ENCODE results near the gene HSDL2. TPM values are rescaled to one million over a fixed set of nuclear protein-coding genes. Genes with fewer than 3 reads are reported as not detected.
"Not testable (repeated sequence)": the region's sequence is repeated elsewhere in the genome, so short reads cannot be mapped to it uniquely, and the experiment has no call there.

The HSDL2 gene
- total RNA-seq, 1 donor from 2014 or later, result 21.1 TPM

DNA sequence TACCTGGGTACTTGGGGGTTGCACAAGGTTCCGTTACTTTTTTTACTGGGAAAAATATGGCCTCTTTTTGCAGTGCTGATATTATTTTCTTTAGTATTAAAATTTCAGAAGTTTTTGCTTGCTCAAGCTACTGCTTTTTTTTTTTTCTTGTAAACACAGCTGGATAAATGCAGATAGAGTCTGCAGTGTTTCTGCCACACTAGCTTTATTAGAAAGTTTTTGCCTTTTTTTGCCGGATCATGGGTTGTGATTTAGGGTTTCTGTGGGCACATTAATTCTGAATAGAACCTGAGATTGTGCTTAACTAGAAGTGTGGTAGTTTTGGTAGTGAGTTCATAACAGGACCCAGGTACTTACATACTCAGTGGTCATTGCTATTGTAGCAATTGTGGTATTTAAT is 126.7 kb downstream of the HSDL2 start:
- Histone ChIP-seq H3K36me3 (ENCODE audit: insufficient read depth, low read length) (no peaks in the 10 kb centered on the region), H3K27ac (ENCODE audit: low read depth, low read length) (no peak overlapping the region), H3K79me2 (ENCODE audit: insufficient read depth, low read length) (peaks cover 6% of the 10 kb centered on the region), H3K9me3 (ENCODE audit: insufficient read depth, low read depth, low read length) (no peaks in the 10 kb centered on the region), H3K4me1 (ENCODE audit: insufficient read depth, low read length) (no peaks in the 10 kb centered on the region), H2AFZ (ENCODE audit: low read depth, low read length) (no peak overlapping the region), H3K4me2 (ENCODE audit: low read length) (no peak overlapping the region), H4K20me1 (ENCODE audit: insufficient read depth, low read length) (peaks cover 14% of the 10 kb centered on the region), H3K4me3 (ENCODE audit: insufficient read depth, low read depth, low read length) (no peak overlapping the region), H3K27me3 (ENCODE audit: insufficient read depth, low read length) (no peaks in the 10 kb centered on the region), H3K9ac (ENCODE audit: low read length) (no peak overlapping the region)
- no peak overlapping the region for H3K27ac Mint-ChIP-seq (ENCODE audit: unreplicated experiment)
- no peak overlapping the region for H3K4me3 Mint-ChIP-seq (ENCODE audit: unreplicated experiment)
- no peaks in the 10 kb centered on the region for H3K36me3 Mint-ChIP-seq (ENCODE audit: low read depth, unreplicated experiment)
- FAIRE-seq (no peak), DNase-seq (ENCODE audit: low read depth) (no peak)
- H3K4me1 Mint-ChIP-seq (ENCODE audit: low read depth, unreplicated experiment), result peaks cover 2% of the 10 kb centered on the region
- no peaks in the 10 kb centered on the region for H3K9me3 Mint-ChIP-seq (ENCODE audit: unreplicated experiment)
- H3K27me3 Mint-ChIP-seq (ENCODE audit: low read depth, unreplicated experiment), result no peaks in the 10 kb centered on the region
- no peak for TF ChIP-seq EZH2 (IDR thresholded peaks at IDR 0.05; ENCODE audit: insufficient read depth, low read length)

DNA sequence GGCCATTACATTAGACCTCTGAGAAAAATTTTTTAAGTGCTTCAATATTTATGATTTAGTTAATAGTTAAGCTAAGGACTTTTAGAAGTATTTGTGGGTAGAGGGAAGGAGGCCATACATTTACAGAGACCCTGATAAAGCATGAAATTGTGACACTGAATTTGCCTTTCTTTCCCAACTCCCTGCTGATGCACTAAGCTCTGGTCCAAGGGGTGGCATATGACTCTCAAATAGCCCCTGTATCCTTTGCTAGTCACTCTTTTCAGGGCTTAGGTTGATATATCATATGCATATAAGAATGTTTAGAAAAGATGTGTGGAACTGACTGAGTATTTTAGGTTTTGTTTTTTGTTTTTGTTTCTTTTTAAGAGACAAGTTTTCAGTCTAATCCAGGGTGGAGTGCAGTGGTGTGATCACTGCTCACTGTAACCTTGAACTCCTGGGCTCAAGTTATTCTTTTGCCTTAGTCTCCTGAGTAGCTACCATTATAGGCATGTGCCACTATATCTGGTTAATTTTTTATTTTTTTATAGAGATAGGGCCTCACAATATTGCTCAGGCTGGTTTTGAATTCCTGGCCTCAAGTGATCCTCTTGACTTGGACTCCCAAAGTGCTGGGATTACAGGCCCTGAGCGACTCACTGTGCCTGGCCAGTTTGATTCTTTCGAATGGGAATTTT is 127.2 kb downstream of the HSDL2 start:
- Histone ChIP-seq H3K4me3 (ENCODE audit: insufficient read depth, low read depth, low read length) (no peak overlapping the region), H3K79me2 (ENCODE audit: insufficient read depth, low read length) (peaks cover 6% of the 10 kb centered on the region), H3K4me2 (ENCODE audit: low read length) (no peak overlapping the region), H3K27ac (ENCODE audit: low read depth, low read length) (no peak overlapping the region), H3K9me3 (ENCODE audit: insufficient read depth, low read depth, low read length) (no peaks in the 10 kb centered on the region), H3K9ac (ENCODE audit: low read length) (no peak overlapping the region), H3K36me3 (ENCODE audit: insufficient read depth, low read length) (no peaks in the 10 kb centered on the region), H2AFZ (ENCODE audit: low read depth, low read length) (no peak overlapping the region), H4K20me1 (ENCODE audit: insufficient read depth, low read length) (peaks cover 14% of the 10 kb centered on the region), H3K27me3 (ENCODE audit: insufficient read depth, low read length) (no peaks in the 10 kb centered on the region), H3K4me1 (ENCODE audit: insufficient read depth, low read length) (no peaks in the 10 kb centered on the region)
- DNase-seq (ENCODE audit: low read depth) (no peak), FAIRE-seq (no peak)
- Mint-ChIP-seq H3K27ac (ENCODE audit: unreplicated experiment) (no peak overlapping the region), H3K27me3 (ENCODE audit: low read depth, unreplicated experiment) (no peaks in the 10 kb centered on the region), H3K9me3 (ENCODE audit: unreplicated experiment) (no peaks in the 10 kb centered on the region), H3K4me3 (ENCODE audit: unreplicated experiment) (no peak overlapping the region), H3K4me1 (ENCODE audit: low read depth, unreplicated experiment) (peaks cover 2% of the 10 kb centered on the region), H3K36me3 (ENCODE audit: low read depth, unreplicated experiment) (no peaks in the 10 kb centered on the region)
- TF ChIP-seq EZH2 (IDR thresholded peaks at IDR 0.05; ENCODE audit: insufficient read depth, low read length), result no peak
- TF ChIP-seq, protein P1, sequence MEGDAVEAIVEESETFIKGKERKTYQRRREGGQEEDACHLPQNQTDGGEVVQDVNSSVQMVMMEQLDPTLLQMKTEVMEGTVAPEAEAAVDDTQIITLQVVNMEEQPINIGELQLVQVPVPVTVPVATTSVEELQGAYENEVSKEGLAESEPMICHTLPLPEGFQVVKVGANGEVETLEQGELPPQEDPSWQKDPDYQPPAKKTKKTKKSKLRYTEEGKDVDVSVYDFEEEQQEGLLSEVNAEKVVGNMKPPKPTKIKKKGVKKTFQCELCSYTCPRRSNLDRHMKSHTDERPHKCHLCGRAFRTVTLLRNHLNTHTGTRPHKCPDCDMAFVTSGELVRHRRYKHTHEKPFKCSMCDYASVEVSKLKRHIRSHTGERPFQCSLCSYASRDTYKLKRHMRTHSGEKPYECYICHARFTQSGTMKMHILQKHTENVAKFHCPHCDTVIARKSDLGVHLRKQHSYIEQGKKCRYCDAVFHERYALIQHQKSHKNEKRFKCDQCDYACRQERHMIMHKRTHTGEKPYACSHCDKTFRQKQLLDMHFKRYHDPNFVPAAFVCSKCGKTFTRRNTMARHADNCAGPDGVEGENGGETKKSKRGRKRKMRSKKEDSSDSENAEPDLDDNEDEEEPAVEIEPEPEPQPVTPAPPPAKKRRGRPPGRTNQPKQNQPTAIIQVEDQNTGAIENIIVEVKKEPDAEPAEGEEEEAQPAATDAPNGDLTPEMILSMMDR (IDR thresholded peaks at IDR 0.05; ENCODE audit: insufficient read depth, low read depth, low read length), result no peak

DNA sequence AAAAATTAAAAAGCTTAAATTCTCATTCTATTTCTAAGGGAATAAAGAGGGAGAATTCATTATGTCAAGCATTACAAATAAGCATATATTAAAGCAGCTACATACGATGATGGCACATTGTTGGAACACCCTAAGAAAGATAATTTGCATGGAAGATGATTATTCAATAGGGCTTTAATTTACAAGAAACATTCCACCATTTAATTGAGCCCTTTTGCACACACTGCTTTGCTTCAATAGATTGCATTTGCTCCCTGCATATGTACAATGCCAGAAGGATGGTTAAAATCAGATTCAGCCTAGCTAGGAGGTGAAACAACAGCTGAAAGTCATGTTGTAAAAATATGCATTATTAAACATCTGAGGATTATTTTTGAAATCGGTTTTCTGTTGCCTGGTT is 128.5 kb downstream of the HSDL2 start:
- DNase-seq (ENCODE audit: low read depth), result no peak
- Histone ChIP-seq H3K4me1 (ENCODE audit: insufficient read depth, low read length) (no peaks in the 10 kb centered on the region), H3K27ac (ENCODE audit: low read depth, low read length) (no peak overlapping the region), H3K36me3 (ENCODE audit: insufficient read depth, low read length) (no peaks in the 10 kb centered on the region), H3K4me3 (ENCODE audit: insufficient read depth, low read depth, low read length) (no peak overlapping the region), H3K27me3 (ENCODE audit: insufficient read depth, low read length) (no peaks in the 10 kb centered on the region), H3K79me2 (ENCODE audit: insufficient read depth, low read length) (peaks cover 6% of the 10 kb centered on the region), H3K4me2 (ENCODE audit: low read length) (no peak overlapping the region), H3K9ac (ENCODE audit: low read length) (no peak overlapping the region), H3K9me3 (ENCODE audit: insufficient read depth, low read depth, low read length) (no peaks in the 10 kb centered on the region), H4K20me1 (ENCODE audit: insufficient read depth, low read length) (peaks cover 14% of the 10 kb centered on the region), H2AFZ (ENCODE audit: low read depth, low read length) (no peak overlapping the region)
- TF ChIP-seq, protein P1 (IDR thresholded peaks at IDR 0.05; ENCODE audit: insufficient read depth, low read depth, low read length), result no peak
- no peak for TF ChIP-seq EZH2 (IDR thresholded peaks at IDR 0.05; ENCODE audit: insufficient read depth, low read length)
- FAIRE-seq, result no peak
- Mint-ChIP-seq H3K4me1 (ENCODE audit: low read depth, unreplicated experiment) (no peaks in the 10 kb centered on the region), H3K9me3 (ENCODE audit: unreplicated experiment) (no peaks in the 10 kb centered on the region), H3K27ac (ENCODE audit: unreplicated experiment) (no peak overlapping the region), H3K36me3 (ENCODE audit: low read depth, unreplicated experiment) (peaks cover 3% of the 10 kb centered on the region), H3K27me3 (ENCODE audit: low read depth, unreplicated experiment) (no peaks in the 10 kb centered on the region), H3K4me3 (ENCODE audit: unreplicated experiment) (no peak overlapping the region)

GRCh38 chr9:112512377-112512776 is 132.5 kb downstream of the HSDL2 start:
- not testable (repeated sequence) for H3K79me2 ChIP-seq (ENCODE audit: insufficient read depth, low read length); H3K4me1 Mint-ChIP-seq (ENCODE audit: low read depth, unreplicated experiment); FAIRE-seq

More at GRCh38 chr9:112512377-112512776, 132.5 kb downstream of the HSDL2 start:
- H3K27ac ChIP-seq (ENCODE audit: low read depth, low read length); H3K9me3 Mint-ChIP-seq (ENCODE audit: unreplicated experiment); H3K27me3 Mint-ChIP-seq (ENCODE audit: low read depth, unreplicated experiment); H3K9me3 ChIP-seq (ENCODE audit: insufficient read depth, low read depth, low read length); H3K27ac Mint-ChIP-seq (ENCODE audit: unreplicated experiment); H3K4me1 ChIP-seq (ENCODE audit: insufficient read depth, low read length); DNase-seq (ENCODE audit: low read depth); H3K27me3 ChIP-seq (ENCODE audit: insufficient read depth, low read length); H3K4me3 Mint-ChIP-seq (ENCODE audit: unreplicated experiment); H3K9ac ChIP-seq (ENCODE audit: low read length); H3K4me2 ChIP-seq (ENCODE audit: low read length); H3K4me3 ChIP-seq (ENCODE audit: insufficient read depth, low read depth, low read length); H3K36me3 Mint-ChIP-seq (ENCODE audit: low read depth, unreplicated experiment); H2AFZ ChIP-seq (ENCODE audit: low read depth, low read length); H3K36me3 ChIP-seq (ENCODE audit: insufficient read depth, low read length): not testable (repeated sequence)
- H4K20me1 ChIP-seq (ENCODE audit: insufficient read depth, low read length), result peaks cover 14% of the 10 kb centered on the region
